ENCODE measurements around the gene RASGRP4.
"Not testable (repeated sequence)": the region's sequence is repeated elsewhere in the genome, so short reads cannot be mapped to it uniquely, and the experiment has no call there.

DNA sequence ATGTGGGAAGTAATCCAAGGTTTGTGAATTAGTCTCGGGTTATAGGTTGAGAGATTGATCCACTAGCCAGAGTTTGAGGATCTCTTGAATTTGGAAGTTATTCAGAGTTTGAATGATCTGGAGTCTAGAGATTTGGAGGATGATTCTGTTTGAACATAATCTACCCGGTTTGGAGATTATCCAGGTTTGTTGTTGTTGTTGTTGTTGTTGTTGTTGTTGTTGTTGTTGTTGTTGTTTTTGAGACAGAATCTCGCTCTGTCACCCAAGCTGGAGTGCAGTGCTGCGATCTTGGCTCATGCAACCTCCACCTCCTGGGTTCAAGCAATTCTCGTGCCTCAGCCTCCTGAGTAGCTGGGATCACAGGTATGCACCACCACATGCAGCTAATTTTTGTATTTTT lies 14.1 kb downstream of the RASGRP4 start:
- not testable (repeated sequence) for TF ChIP-seq ZNF70 (CRISPR knock-in tag; IDR thresholded peaks at IDR 0.05); GLIS3 (CRISPR knock-in tag; IDR thresholded peaks at IDR 0.05); PPARA (CRISPR knock-in tag; IDR thresholded peaks at IDR 0.05; ENCODE audit: borderline replicate concordance); CSDC2 (CRISPR knock-in tag; IDR thresholded peaks at IDR 0.05); ZFP3 (CRISPR knock-in tag; IDR thresholded peaks at IDR 0.05); TSHZ2 (CRISPR knock-in tag; IDR thresholded peaks at IDR 0.05); TCF4 (CRISPR knock-in tag; IDR thresholded peaks at IDR 0.05; ENCODE audit: borderline replicate concordance); RARB (CRISPR knock-in tag; IDR thresholded peaks at IDR 0.05); TOX (CRISPR knock-in tag; IDR thresholded peaks at IDR 0.05; ENCODE audit: borderline replicate concordance); OSR1 (CRISPR knock-in tag; IDR thresholded peaks at IDR 0.05); SNAI2 (CRISPR knock-in tag; IDR thresholded peaks at IDR 0.05); ESRRG (CRISPR knock-in tag; IDR thresholded peaks at IDR 0.05)
- TF ChIP-seq, protein P1, sequence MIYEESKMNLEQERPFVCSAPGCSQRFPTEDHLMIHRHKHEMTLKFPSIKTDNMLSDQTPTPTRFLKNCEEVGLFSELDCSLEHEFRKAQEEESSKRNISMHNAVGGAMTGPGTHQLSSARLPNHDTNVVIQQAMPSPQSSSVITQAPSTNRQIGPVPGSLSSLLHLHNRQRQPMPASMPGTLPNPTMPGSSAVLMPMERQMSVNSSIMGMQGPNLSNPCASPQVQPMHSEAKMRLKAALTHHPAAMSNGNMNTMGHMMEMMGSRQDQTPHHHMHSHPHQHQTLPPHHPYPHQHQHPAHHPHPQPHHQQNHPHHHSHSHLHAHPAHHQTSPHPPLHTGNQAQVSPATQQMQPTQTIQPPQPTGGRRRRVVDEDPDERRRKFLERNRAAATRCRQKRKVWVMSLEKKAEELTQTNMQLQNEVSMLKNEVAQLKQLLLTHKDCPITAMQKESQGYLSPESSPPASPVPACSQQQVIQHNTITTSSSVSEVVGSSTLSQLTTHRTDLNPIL (CRISPR knock-in tag; IDR thresholded peaks at IDR 0.05; ENCODE audit: low read depth) = not testable (repeated sequence)
